Right ventricle myocardium superior (tissue), 1 donor: ENCODE measurements around the gene KCNA1. TPM values are rescaled to one million over a fixed set of nuclear protein-coding genes. Genes with fewer than 3 reads are reported as not detected.

Source experiments
- ATAC-seq: fragments of 200-7000 bp; cut with Tn5 transposase; one replicate; pipeline ENCODE4 v1.9.1; 2020; ENCODE audit warnings: mild to moderate bottlenecking; ENCODE audit not compliant: poor library complexity
- DNase-seq: peaks from one replicate; pipeline ENCODE4 v3.0.0-alpha.2; 2020
- intact Hi-C: fragments of 100-400 bp; cut with DNase I; formaldehyde crosslinking; loops from one replicate; pipeline ENCODE4 v1.11.2; 2022
- total RNA-seq: library from RNA; stranded (reverse); fragmentation: NEBNext Ultra II Directional; extraction: Animal tissue kit (Norgen Biotek cat#: 25700); gene quantifications from one replicate; pipeline ENCODE4 v1.2.1, GENCODE V29; 2021
- donor health status: DM: no; HTN: yes; CAD: no; lungs with severe emphysema.

KCNA1 gene
- total RNA-seq, 1 donor from 2014 or later, result not detected

GRCh38 chr12:4908684-4909409 is 858 bp upstream of the KCNA1 start:
- intact Hi-C loops, result no loop called here
- ATAC-seq (no peak), DNase-seq (no peak)

GRCh38 chr12:4909410-4909733 is 333 bp upstream of the KCNA1 start:
- ATAC-seq (no peak), DNase-seq (no peak)
- intact Hi-C loops, result no loop called here

DNA sequence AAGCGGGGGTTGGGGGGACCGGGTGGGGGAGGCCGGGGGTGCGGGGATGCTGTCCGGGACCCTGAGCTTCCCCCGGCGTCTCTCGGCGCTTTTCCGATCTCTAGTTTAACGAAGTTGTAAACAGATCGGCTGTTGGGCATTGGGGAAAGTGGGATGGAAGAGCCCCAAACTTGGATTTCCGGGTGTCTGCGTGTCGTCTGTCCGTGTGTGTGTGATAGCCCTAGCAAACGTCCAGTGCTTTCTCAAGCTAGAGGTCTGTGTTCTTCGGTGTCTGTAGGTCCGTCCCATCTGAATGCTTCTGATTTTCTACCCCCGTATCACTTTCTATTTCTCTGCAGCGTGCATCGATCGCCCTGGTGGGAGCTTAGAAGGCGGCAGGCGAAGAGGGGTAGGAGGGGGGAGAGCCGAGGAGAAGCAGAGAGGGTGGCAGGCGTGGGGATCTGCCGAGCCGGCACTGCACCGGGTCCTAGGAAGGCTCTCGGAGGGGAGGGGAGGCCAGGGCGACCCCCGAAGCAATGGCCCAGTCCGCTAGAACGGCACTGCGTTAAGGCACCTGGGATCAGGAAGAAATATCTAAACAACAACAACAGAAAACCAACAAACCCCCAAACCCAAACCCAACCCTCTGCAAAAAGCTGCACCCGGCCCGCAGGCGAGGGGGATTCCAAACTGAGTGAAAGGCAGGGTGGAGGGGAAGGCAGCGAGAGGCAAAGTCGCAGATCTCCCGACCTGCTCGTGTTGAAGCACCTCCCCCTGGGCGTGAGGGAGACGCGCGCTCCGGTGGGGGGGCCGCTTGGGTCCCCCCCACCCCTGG is 1.0 kb downstream of the KCNA1 start:
- DNase-seq, result no peak
- no peak for ATAC-seq
- intact Hi-C loops, result no loop called here

- no peak for ATAC-seq
Observed at GRCh38 chr12:4911316-4911994, 1.8 kb downstream of the KCNA1 start.

DNA sequence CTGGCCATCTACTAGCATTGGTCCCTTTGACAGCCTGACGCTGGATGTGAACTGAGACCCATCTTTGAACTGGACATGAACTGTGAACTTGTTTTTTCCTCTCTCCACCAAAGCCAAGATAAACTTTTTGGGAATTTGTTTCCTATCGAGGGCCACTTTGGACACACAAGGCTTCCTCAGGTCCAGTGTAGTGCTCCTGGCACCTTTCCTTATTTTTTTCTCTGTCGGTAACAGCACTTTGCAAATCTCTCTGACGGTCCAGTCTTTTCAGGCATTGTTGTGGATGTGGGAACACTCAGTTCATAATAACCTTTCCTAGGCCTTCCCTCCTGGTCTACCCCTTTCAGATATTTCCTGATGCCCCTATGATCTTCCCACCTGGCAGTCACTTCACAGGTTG is 5.0 kb downstream of the KCNA1 start:
- intact Hi-C loops, result no loop called here
- ATAC-seq, result no peak
- no peak for DNase-seq

More at GRCh38 chr12:4911316-4911994, 1.8 kb downstream of the KCNA1 start:
- intact Hi-C loops, result no loop called here
- DNase-seq, result no peak

GRCh38 chr12:4915752-4916151 is 6.0 kb downstream of the KCNA1 start:
- DNase-seq (no peak), ATAC-seq (no peak)
- intact Hi-C loops, result no loop called here

DNA sequence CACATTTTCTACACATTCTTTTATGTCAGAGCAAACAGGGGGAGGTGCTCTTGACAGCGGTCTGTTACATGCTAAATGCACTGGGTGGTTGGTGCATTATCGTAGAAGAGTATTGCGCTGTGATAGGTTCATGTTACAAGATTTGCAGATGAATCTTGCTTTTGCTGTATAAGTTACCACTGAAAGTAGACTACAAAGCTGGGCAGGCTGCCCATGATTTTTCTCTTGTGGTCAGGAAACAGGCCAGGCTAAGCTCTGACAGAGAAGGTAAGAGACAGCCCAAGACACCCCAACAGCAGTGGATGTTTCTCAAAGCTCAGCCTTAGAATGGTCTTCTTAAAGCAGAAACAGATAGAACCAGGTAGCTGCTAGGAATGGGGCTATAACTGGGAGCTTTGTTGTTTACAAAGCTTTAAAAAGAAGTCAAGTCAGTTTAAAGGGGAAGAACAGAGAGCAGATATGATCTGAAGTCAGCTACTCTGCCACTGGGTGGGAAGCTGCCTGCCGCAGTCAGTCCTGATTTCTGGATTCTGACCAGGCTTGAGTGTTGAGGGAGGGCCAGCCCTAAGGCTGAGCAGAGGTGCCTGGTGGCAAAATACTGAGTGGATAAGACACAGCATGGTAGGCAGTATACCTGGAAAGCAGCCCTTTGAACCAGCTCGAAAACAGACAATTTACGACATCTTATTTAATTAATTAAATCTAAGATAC is 9.4 kb downstream of the KCNA1 start:
- ATAC-seq, result no peak
- DNase-seq, result no peak

DNA sequence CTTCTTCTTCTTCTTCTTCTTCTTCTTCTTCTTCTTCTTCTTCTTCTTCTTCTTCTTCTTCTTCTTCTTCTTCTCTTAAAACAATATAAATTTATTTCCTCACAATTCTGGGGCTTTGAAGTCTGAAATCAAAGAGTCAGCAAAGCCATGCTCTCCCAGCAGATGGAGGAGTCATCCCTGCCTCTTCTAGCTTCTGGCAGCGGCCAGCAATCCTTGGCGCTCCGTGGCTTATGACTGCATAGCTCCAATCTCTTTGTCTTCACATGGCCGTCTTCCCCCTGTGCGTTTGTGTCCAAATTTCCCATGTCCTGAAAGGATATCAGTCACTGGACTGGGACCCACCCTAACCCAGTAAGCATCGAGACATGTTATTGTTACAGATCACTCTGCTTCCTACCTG is 22.9 kb downstream of the KCNA1 start:
- ATAC-seq, result no peak
- no peak for DNase-seq
- intact Hi-C loops, result no loop called here

More for the DNA sequence above, 9.4 kb downstream of the KCNA1 start:
- intact Hi-C loops, result no loop called here

DNA sequence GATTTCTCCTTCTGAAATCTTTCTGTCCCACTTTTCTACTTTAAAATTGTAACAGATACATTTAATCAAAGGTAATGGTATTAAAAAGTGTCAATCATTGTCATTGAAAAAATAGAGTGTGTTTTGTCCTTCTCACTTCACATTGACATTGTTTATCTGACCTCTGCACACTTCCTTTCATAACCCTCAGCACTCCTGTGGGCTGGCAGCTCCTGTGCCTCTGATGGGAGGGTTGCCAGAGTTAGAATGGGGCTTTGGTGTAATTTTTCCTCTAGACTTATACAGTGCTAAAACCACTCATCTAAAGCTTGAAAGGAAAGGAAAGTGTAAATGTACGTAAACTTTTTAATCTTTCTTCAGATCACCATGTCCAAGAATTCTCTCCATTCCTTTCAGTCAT is 23.7 kb downstream of the KCNA1 start:
- intact Hi-C loops, result no loop called here
- DNase-seq (no peak), ATAC-seq (no peak)

DNA sequence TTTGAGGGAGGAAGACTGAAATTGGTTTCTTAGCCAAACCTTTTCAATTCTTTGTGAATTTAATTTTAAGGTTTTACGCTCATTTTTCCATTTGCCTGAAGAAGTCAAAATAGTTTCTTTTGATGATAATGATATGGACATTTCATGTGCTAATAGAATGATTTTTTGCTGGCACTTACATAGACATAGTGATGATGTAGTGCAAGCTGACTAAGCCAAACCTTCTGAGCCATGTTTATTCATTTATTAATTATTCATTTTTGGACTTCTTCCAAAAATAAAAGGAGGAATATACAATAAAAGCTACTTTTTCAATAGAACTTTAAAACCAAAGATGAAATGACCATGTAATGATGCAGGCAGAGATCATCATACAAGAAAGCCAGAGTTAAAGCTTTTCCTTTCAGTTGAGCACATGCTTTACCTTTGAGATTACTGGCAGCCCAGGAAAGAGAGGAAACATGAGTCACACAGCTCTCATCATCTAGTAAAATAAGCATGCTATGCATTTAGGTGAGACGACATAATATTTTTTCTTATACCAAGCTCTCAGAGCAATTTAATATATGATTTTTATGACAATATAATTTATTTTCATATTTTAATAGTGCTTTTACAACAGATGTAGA is 24.8 kb downstream of the KCNA1 start:
- ATAC-seq, result no peak
- intact Hi-C loops, result no loop called here

GRCh38 chr12:4938900-4939299 is 29.2 kb downstream of the KCNA1 start:
- intact Hi-C loops, result no loop called here
- ATAC-seq (no peak), DNase-seq (no peak)

More for the DNA sequence above, 24.8 kb downstream of the KCNA1 start:
- DNase-seq, result no peak

GRCh38 chr12:4939418-4940023 is 29.8 kb downstream of the KCNA1 start:
- no peak for DNase-seq
- intact Hi-C loops, result no loop called here
- no peak for ATAC-seq

DNA sequence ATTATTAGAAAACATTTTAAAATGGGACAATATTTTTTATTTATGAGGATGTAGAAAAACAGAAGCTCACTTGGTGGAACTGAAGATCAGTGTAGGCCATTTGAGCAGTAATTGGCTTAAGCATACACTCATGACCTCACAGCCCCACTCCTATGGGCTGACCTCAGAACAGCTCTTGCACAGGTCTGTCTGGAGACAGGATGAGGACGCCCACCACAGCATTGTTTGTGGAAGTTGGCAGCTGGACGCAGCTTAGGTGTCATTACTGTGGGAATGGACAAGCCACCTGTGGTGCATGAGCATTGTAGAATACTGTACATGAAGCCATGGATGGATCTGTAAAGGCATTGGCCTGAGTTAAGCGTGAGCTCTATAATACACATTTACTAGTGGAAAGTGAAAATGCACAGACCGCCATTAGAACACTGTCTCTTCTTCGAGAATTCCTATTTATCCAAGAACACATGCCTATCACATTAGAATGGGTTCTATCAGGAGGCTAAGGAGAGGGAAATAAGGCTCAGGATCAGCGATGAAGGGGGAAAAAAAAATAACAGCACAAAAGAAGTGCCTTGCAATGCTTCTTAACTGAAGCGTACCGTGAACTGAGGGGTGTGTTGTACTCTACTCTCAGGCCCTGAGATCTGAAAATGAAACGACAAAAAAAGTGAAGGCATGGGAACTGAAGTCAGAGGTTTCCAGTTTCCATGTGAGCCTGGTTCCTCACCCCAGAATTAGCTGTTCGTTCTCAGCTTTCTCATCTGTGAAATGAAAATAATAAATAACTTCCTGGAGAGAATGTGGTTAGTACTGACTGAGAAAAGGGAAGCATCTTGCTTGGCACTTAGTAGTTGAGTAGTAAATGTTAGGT is 33.6 kb downstream of the KCNA1 start:
- DNase-seq, result no peak
- intact Hi-C loops, result no loop called here
- no peak for ATAC-seq

DNA sequence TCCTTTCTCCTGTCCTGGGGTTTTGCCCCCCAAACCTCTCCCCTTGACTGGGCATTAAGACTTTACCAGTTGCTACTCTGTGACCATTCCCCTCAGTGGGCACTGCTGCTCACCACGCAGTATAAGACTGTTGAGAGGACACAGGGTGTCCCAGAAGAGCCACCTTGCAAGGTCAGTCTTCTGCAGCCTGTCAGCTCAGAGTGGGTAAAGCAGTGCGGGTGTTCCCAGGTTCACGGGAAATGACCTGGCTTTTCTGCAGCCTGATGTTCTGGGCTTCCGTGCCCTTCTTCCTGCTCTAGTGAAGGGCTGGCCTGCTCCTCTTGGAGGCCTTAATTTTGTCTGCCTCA is 34.2 kb downstream of the KCNA1 start:
- intact Hi-C loops, result no loop called here
- DNase-seq (no peak), ATAC-seq (no peak)

GRCh38 chr12:4947253-4947652 is 37.5 kb downstream of the KCNA1 start:
- DNase-seq (no peak), ATAC-seq (no peak)
- intact Hi-C loops, result no loop called here

DNA sequence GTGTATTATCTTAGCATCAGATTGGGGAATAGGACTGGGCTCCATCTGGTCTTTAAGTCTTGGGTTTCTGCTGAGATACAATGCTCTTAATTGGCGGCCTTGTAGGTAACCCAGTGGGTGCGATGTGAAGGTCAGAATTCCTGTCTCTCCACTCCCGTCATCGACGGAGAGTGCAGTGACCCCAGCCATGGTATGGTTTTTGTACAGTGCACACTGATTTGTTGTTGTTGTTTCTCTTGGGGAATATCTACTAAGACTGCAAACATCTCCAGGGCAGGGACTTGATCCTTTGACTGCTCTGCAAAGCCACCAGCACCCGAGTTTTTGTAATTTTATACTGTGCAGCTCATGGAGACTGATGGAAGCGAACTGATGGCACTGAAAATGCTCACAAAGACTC is 41.4 kb downstream of the KCNA1 start:
- intact Hi-C loops, result no loop called here
- no peak for DNase-seq
- ATAC-seq, result no peak

DNA sequence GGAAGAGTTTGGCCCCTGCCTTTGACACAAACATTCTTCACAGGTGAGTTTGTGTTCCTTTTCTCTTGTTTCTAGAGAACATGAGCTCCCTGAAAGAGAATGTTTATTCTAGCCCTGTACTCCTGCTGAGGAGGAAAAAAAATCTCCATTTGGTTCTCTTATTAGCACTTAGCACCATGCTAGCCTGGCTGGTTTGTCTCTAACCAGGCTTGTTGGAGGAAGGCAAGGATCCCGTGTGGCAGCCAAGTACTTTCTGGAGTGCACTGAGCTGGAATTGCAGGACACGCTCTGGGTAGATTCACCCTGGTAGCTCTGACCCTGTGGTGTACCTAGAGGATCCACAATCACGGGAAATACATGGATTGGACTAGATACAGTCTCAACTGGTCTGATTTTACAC is 41.9 kb downstream of the KCNA1 start:
- intact Hi-C loops, result no loop called here
- ATAC-seq, result no peak
- DNase-seq, result no peak
